Naive thymus-derived CD4-positive, alpha-beta T cell (primary cell): Measurements from ENCODE around the gene SERPIND1. TPM values are rescaled to one million over a fixed set of nuclear protein-coding genes. Genes with fewer than 3 reads are reported as not detected.
A peak's percentile ranks its signal among the peaks of the same experiment; 100 is the strongest.

Source experiments
- ATAC-seq: fragments of 150-1000 bp; cut with Tn5 transposase; 2 replicates; pipeline ENCODE4 v1.10.0; 2021; ENCODE audit warnings: mild to moderate bottlenecking, moderate library complexity
- CTCF ChIA-PET: fragments of 350-600 bp; sonication (Branson Sonifier 250); formaldehyde crosslinking; loops from one replicate; lab custom pipeline; 2021; ENCODE audit warnings: antibody characterized with exemption; lab: Charles Lee
- POLR2A ChIA-PET: fragments of 350-600 bp; sonication (Branson Sonifier 250); formaldehyde crosslinking; loops from one replicate; lab custom pipeline; 2021; ENCODE audit warnings: antibody characterized with exemption, inconsistent platforms; lab: Charles Lee
- DNase-seq, 9 donors: peaks; one replicate each; pipeline versions ENCODE4 v3.0.0 to v3.0.0-alpha.2; 2020 to 2022; ENCODE audit warnings: mixed read lengths in 1 of 9
- H3K27ac ChIP-seq: one replicate; pipeline ENCODE4 v1.7.0; 2013; ENCODE audit warnings: mild to moderate bottlenecking, low read depth, low read length, moderate library complexity
- H3K27me3 ChIP-seq, 2 donors: one replicate each; pipeline ENCODE4 v1.7.0; 2013; ENCODE audit warnings: low read length in 2 of 2, mild to moderate bottlenecking in 2 of 2, moderate library complexity in 2 of 2; ENCODE audit not compliant: control insufficient read depth in 2 of 2, insufficient read depth in 2 of 2
- H3K36me3 ChIP-seq, 3 experiments: 1 replicate in 2 of 3; 2 replicates in 1 of 3; pipeline ENCODE4 v1.7.0; 2013; ENCODE audit warnings: low read length in 3 of 3, mild to moderate bottlenecking in 3 of 3, moderate library complexity in 1 of 3; ENCODE audit not compliant: insufficient read depth in 3 of 3, control insufficient read depth in 2 of 3
- H3K4me1 ChIP-seq, 2 donors: one replicate each; pipeline ENCODE4 v1.7.0; 2013; ENCODE audit warnings: low read length in 2 of 2, mild to moderate bottlenecking in 2 of 2, moderate library complexity in 1 of 2; ENCODE audit not compliant: control insufficient read depth in 2 of 2, insufficient read depth in 2 of 2
- H3K4me3 ChIP-seq: 2 replicates; pipeline ENCODE4 v1.7.0; 2013; ENCODE audit warnings: mild to moderate bottlenecking, low read length
- H3K9me3 ChIP-seq, 3 experiments: 1 replicate in 2 of 3; 2 replicates in 1 of 3; pipeline ENCODE4 v1.7.0; 2013; ENCODE audit warnings: low read length in 3 of 3; ENCODE audit not compliant: control insufficient read depth in 2 of 3
- H3K27ac Mint-ChIP-seq, 9 donors: one replicate each; pipeline ENCODE4 v1.8.0; 2020 to 2022; ENCODE audit warnings: mixed read lengths in 9 of 9, mild to moderate bottlenecking in 8 of 9, moderate library complexity in 5 of 9, inconsistent platforms in 2 of 9
- H3K27me3 Mint-ChIP-seq, 5 donors: one replicate each; pipeline ENCODE4 v1.8.0; 2021 to 2022; ENCODE audit warnings: mixed read lengths in 5 of 5, mild to moderate bottlenecking in 1 of 5
- H3K36me3 Mint-ChIP-seq, 5 donors: one replicate each; pipeline ENCODE4 v1.8.0; 2020 to 2022; ENCODE audit warnings: mixed read lengths in 5 of 5, mild to moderate bottlenecking in 3 of 5, inconsistent platforms in 1 of 5
- H3K4me1 Mint-ChIP-seq, 7 donors: one replicate each; pipeline ENCODE4 v1.8.0; 2020 to 2022; ENCODE audit warnings: mixed read lengths in 7 of 7, mild to moderate bottlenecking in 3 of 7, inconsistent platforms in 1 of 7
- H3K4me3 Mint-ChIP-seq, 10 donors: one replicate each; pipeline ENCODE4 v1.8.0; 2020 to 2022; ENCODE audit warnings: mild to moderate bottlenecking in 10 of 10, mixed read lengths in 10 of 10, moderate library complexity in 6 of 10, inconsistent platforms in 2 of 10
- H3K9me3 Mint-ChIP-seq, 11 donors: one replicate each; pipeline ENCODE4 v1.8.0; 2020 to 2022; ENCODE audit warnings: mixed read lengths in 11 of 11, mild to moderate bottlenecking in 4 of 11, inconsistent platforms in 1 of 11, moderate library complexity in 1 of 11
- intact Hi-C, 2 donors: fragments of 100-400 bp; cut with micrococcal nuclease; formaldehyde crosslinking; loops; one replicate each; pipeline ENCODE4 v1.15.1; 2023
- polyA plus RNA-seq, 2 donors: library from polyadenylated mRNA; unstranded; fragments of 300-500 nt; fragmentation: Illumina TruSeq; gene quantifications; one replicate each; pipeline ENCODE4 v1.2.3, GENCODE V29; 2021
- total RNA-seq, 6 experiments: library from RNA in 5 of 6; stranded (reverse) in 5 of 6; gene quantifications; 1 replicate in 5 of 6; 2 replicates in 1 of 6; pipeline ENCODE4 v1.2.3 and lab custom pipeline; 2021 to 2026

Gene SERPIND1
- total and polyA plus RNA-seq, 7 experiments from 2014 or later = 0.09 to 0.10 TPM; not detected in 5

GRCh38 chr22:20809538-20810185 lies 35.7 kb downstream of the SERPIND1 start:
- Histone ChIP-seq H3K4me3 (no peak overlapping the region), H3K9me3 (no peaks in the 10 kb centered on the region), H3K27ac (peak overlapping the region; percentile 36), H3K4me1 (peaks cover 0 to 6% of the 10 kb centered on the region in 2 donors), H3K27me3 (no peaks in the 10 kb centered on the region), H3K36me3 (peaks cover 18 to 82% (median 22%) of the 10 kb centered on the region in 3 experiments)
- Mint-ChIP-seq H3K9me3 (no peaks in the 10 kb centered on the region), H3K4me1 (peaks cover 0 to 19% (median 11%) of the 10 kb centered on the region in 7 donors), H3K36me3 (peaks cover 5 to 60% (median 37%) of the 10 kb centered on the region in 5 donors), H3K27ac (peak overlapping the region in 4 of 9 donors; percentile 59 to 92 (median 80)), H3K4me3 (no peak overlapping the region), H3K27me3 (no peaks in the 10 kb centered on the region)
- CTCF ChIA-PET = interaction anchor here (0.8 kb wide), 1 partner anchor 391 kb away, joined by 10 read pairs; no protein-coding TSS in a partner anchor
- POLR2A ChIA-PET = interaction anchor here (1.0 kb wide), 1 partner anchor 9 kb away, joined by 4 read pairs; no protein-coding TSS in a partner anchor
- DNase-seq = no peak
- no peak for ATAC-seq
- intact Hi-C loops = loop anchor here in 1 of 2 donors (10.0 kb wide), 1 partner anchor 105 kb away; the partner anchor contains the start of gene CRKL

DNA sequence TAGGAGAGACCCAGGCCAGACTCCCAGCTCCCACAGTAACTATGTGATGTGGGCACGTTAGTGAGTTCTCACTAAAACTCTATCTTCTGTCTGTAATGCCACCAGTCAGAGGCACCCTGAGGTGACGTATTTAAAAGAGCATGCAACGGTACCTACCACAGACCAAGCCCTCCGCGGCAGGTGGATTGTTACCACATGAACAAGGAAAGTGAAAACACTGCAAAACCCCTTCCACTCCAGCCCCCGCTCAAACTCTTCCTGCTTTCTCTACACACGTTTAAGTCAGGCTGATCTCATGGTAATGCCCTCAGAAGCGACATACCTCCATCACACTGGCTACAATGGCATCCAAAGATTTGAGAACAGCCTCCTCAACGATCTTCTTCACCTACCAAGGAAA lies 36.7 kb downstream of the SERPIND1 start:
- ChIA-PET POLR2A (interaction anchor here (1.0 kb wide), 1 partner anchor 10 kb away, joined by 4 read pairs; no protein-coding TSS in a partner anchor), CTCF (no interaction called here)

GRCh38 chr22:20811171-20811570 lies 37.3 kb downstream of the SERPIND1 start:
- Mint-ChIP-seq H3K9me3 (no peaks in the 10 kb centered on the region), H3K27ac (peak overlapping the region; percentile 36 to 92 (median 81)), H3K27me3 (no peaks in the 10 kb centered on the region), H3K36me3 (peaks cover 5 to 53% (median 39%) of the 10 kb centered on the region in 5 donors), H3K4me1 (peaks cover 0 to 19% (median 11%) of the 10 kb centered on the region in 7 donors), H3K4me3 (peak overlapping the region in 5 of 10 donors; percentile 3 to 28 (median 8))
- peaks cover 0 to 6% of the 10 kb centered on the region in 2 donors for H3K4me1 ChIP-seq
- intact Hi-C loops = no loop called here
- H3K4me3 ChIP-seq = no peak overlapping the region
- no peak for DNase-seq
- ATAC-seq = no peak
- peaks cover 11 to 77% (median 22%) of the 10 kb centered on the region in 3 experiments for H3K36me3 ChIP-seq
- H3K27me3 ChIP-seq = no peaks in the 10 kb centered on the region
- no peaks in the 10 kb centered on the region for H3K9me3 ChIP-seq
- POLR2A ChIA-PET = no interaction called here
- peak overlapping the region; percentile 36 for H3K27ac ChIP-seq
- CTCF ChIA-PET = no interaction called here

More for the DNA sequence above, 36.7 kb downstream of the SERPIND1 start:
- DNase-seq = peak in 7 of 9 donors; percentile 37 to 65 (median 57)
- no peaks in the 10 kb centered on the region for H3K9me3 Mint-ChIP-seq
- ATAC-seq = peak; percentile 81
- intact Hi-C loops = no loop called here
- Histone ChIP-seq H3K27me3 (no peaks in the 10 kb centered on the region), H3K36me3 (peaks cover 11 to 79% (median 22%) of the 10 kb centered on the region in 3 experiments), H3K4me3 (no peak overlapping the region), H3K9me3 (no peaks in the 10 kb centered on the region), H3K4me1 (peaks cover 0 to 6% of the 10 kb centered on the region in 2 donors), H3K27ac (peak overlapping the region; percentile 36)
- no peaks in the 10 kb centered on the region for H3K27me3 Mint-ChIP-seq
- peaks cover 0 to 19% (median 11%) of the 10 kb centered on the region in 7 donors for H3K4me1 Mint-ChIP-seq
- H3K27ac Mint-ChIP-seq = peak overlapping the region; percentile 31 to 92 (median 86)
- H3K36me3 Mint-ChIP-seq = peaks cover 5 to 56% (median 41%) of the 10 kb centered on the region in 5 donors
- H3K4me3 Mint-ChIP-seq = peak overlapping the region in 7 of 10 donors; percentile 3 to 51 (median 11)

DNA sequence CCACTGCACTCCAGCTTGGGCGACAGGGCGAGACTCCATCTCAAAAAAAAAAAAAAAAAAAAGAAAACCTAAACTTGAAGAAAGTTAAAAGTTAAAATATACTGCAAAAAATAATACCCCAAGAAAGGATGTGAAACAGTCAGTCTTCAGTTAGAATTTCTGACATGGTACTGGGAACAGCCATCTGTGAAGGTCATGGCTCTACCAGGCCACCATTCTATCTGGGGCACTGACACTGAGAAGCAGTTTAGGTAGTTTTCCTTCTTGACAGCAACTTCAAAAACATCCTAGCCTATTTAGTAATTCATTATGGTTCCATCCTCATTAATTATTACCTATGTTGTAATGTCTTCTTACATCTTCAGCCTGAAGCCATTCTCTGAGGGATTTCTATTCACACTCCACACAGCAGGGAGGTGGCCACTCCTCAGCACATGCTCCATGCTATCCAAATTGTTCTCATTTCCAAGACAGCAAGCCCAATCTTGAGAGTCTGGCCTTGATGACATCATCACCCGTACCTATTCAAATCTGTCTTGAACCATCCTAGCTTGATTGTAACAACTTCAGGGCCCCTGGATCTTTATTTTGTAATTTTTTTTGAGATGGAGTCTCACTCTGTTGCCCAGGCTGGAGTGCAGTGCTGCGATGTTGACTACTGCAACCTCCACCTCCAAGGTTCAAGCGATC lies 38.2 kb downstream of the SERPIND1 start:
- Mint-ChIP-seq H3K27ac (peak overlapping the region in 4 of 9 donors; percentile 28 to 86 (median 60)), H3K4me3 (no peak overlapping the region), H3K4me1 (peaks cover 2 to 19% (median 11%) of the 10 kb centered on the region in 7 donors), H3K36me3 (peaks cover 5 to 58% (median 41%) of the 10 kb centered on the region in 5 donors), H3K9me3 (no peaks in the 10 kb centered on the region), H3K27me3 (no peaks in the 10 kb centered on the region)
- H3K36me3 ChIP-seq = peaks cover 11 to 77% (median 21%) of the 10 kb centered on the region in 3 experiments
- no peak overlapping the region for H3K27ac ChIP-seq
- ChIA-PET POLR2A (no interaction called here), CTCF (no interaction called here)
- no peaks in the 10 kb centered on the region for H3K27me3 ChIP-seq
- H3K9me3 ChIP-seq = no peaks in the 10 kb centered on the region
- peaks cover 0 to 6% of the 10 kb centered on the region in 2 donors for H3K4me1 ChIP-seq
- DNase-seq = no peak
- H3K4me3 ChIP-seq = no peak overlapping the region
- intact Hi-C loops = no loop called here
- ATAC-seq = no peak

DNA sequence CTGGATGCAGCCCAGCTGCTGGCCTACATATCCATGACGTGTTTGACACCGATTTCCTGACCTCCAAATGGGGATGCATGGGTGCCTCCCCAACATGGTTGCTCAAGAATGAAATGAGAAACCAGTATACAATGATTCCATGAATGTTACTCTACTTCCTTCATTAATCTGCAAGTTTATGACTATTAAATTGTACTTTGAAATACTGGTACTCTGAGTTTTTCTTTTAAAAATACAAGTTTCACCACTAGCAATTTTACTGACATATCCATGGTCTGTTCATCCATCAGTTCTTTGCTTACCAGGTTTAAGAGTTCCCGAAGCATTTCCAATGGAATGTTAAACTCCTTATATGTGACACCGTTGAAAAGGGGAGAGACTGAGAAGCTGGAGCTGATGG lies 39.1 kb downstream of the SERPIND1 start:
- Histone ChIP-seq H3K4me1 (peaks cover 0 to 6% of the 10 kb centered on the region in 2 donors), H3K27ac (no peak overlapping the region), H3K27me3 (no peaks in the 10 kb centered on the region), H3K4me3 (no peak overlapping the region), H3K9me3 (no peaks in the 10 kb centered on the region), H3K36me3 (peaks cover 11 to 74% (median 12%) of the 10 kb centered on the region in 3 experiments)
- DNase-seq (no peak), ATAC-seq (no peak)
- no peaks in the 10 kb centered on the region for H3K9me3 Mint-ChIP-seq
- H3K27me3 Mint-ChIP-seq = no peaks in the 10 kb centered on the region
- H3K27ac Mint-ChIP-seq = peak overlapping the region in 2 of 9 donors; percentile 11 to 49
- ChIA-PET CTCF (interaction anchor here (1.2 kb wide), 1 partner anchor 10 kb away, joined by 3 read pairs; no protein-coding TSS in a partner anchor), POLR2A (no interaction called here)
- H3K4me1 Mint-ChIP-seq = peaks cover 2 to 19% (median 11%) of the 10 kb centered on the region in 7 donors
- H3K36me3 Mint-ChIP-seq = peaks cover 5 to 54% (median 36%) of the 10 kb centered on the region in 5 donors
- intact Hi-C loops = no loop called here
- H3K4me3 Mint-ChIP-seq = no peak overlapping the region

DNA sequence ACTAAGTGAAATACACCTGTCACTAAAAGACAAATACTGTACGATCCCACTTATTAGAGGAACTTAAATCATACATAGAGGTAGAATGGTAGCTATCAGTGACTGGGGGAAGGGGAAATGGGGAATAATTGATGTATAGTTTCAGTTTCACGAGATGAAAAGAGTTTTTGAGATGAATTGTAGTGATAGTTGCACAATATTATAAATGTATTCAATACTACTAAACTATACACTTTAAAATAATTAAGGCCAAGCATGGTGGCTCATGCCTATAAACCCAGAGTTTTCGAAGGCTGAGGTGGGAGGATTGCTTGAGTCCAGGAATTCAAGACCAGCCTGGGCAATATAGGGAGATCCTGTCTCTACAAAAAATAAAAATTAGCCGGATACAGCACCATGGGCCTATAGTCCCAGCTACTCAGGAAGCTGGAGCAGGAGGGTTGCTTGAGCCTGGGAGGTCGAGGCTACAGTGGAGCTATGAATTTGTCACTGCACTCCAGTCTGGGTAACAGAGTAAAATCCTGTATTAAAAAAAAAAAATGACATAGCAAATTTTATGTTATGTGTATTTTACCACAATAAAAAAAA lies 40.4 kb downstream of the SERPIND1 start:
- ATAC-seq = no peak
- intact Hi-C loops = no loop called here
- Histone ChIP-seq H3K9me3 (no peaks in the 10 kb centered on the region), H3K27ac (no peak overlapping the region), H3K27me3 (no peaks in the 10 kb centered on the region), H3K4me1 (peaks cover 0 to 6% of the 10 kb centered on the region in 2 donors), H3K36me3 (peaks cover 9 to 76% (median 13%) of the 10 kb centered on the region in 3 experiments), H3K4me3 (no peak overlapping the region)
- Mint-ChIP-seq H3K4me3 (no peak overlapping the region), H3K36me3 (peaks cover 9 to 59% (median 39%) of the 10 kb centered on the region in 5 donors), H3K4me1 (peaks cover 2 to 19% (median 11%) of the 10 kb centered on the region in 7 donors), H3K9me3 (no peaks in the 10 kb centered on the region), H3K27ac (peak overlapping the region in 1 of 9 donors; percentile 26), H3K27me3 (no peaks in the 10 kb centered on the region)
- POLR2A ChIA-PET = no interaction called here
- DNase-seq = no peak
- CTCF ChIA-PET = no interaction called here
